AG20443 (cell line): ENCODE measurements around the gene PLA2G6.
A peak's percentile ranks its signal among the peaks of the same experiment; 100 is the strongest.

Source experiments
- DNase-seq: peaks from one replicate; pipeline ENCODE4 v3.0.0; 2012; ENCODE audit warnings: low spot score, mixed read lengths

The PLA2G6 gene

GRCh38 chr22:38108561-38109319 is 72.9 kb downstream of the PLA2G6 start:
- DNase-seq = no peak

GRCh38 chr22:38107692-38108515 is 73.7 kb downstream of the PLA2G6 start:
- peak; percentile 43 for DNase-seq

- no peak for DNase-seq
Observed at GRCh38 chr22:38106814-38107578, 74.6 kb downstream of the PLA2G6 start.

- peak; percentile 42 for DNase-seq
Observed at GRCh38 chr22:38104084-38104483, 77.5 kb downstream of the PLA2G6 start.

- DNase-seq = no peak
Observed at GRCh38 chr22:38103641-38104040, 78.0 kb downstream of the PLA2G6 start.

- DNase-seq = peak; percentile 78
Observed at GRCh38 chr22:38098410-38099249, 83.0 kb downstream of the PLA2G6 start.

GRCh38 chr22:38097557-38098409 is 83.8 kb downstream of the PLA2G6 start:
- DNase-seq = peak; percentile 55

- no peak for DNase-seq
Observed at GRCh38 chr22:38097058-38097457, 84.6 kb downstream of the PLA2G6 start.

- DNase-seq = no peak
Observed at GRCh38 chr22:38089474-38089851, 92.2 kb downstream of the PLA2G6 start.

- peak; percentile 83 for DNase-seq
Observed at GRCh38 chr22:38088629-38089473, 92.8 kb downstream of the PLA2G6 start.

- DNase-seq = no peak
Observed at GRCh38 chr22:38087855-38088254, 93.8 kb downstream of the PLA2G6 start.

GRCh38 chr22:38086942-38087341 is 94.7 kb downstream of the PLA2G6 start:
- no peak for DNase-seq

GRCh38 chr22:38086001-38086845 is 95.4 kb downstream of the PLA2G6 start:
- no peak for DNase-seq

GRCh38 chr22:38085501-38085900 is 96.1 kb downstream of the PLA2G6 start:
- no peak for DNase-seq

- no peak for DNase-seq
Observed at GRCh38 chr22:38085056-38085455, 96.6 kb downstream of the PLA2G6 start.

- DNase-seq = no peak
Observed at GRCh38 chr22:38083931-38084631, 97.5 kb downstream of the PLA2G6 start, which contains the start of gene SLC16A8. Gene SLC16A8, minus strand, starts transcription at chr22:38084184. Its CDS starts 1,311 bp downstream, at chr22:38082873.

GRCh38 chr22:38082986-38083710 is 98.5 kb downstream of the PLA2G6 start:
- DNase-seq = no peak
